DOHH2 (cell line): Measurements from ENCODE around the gene TRMT1L.

Experiments
- CTCF ChIP-seq: fragments of 200-600 bp; sonication (generic); IDR thresholded peaks from one replicate; pipeline ENCODE4 v1.5.1; 2014; ENCODE audit warnings: antibody characterized with exemption, mild to moderate bottlenecking, low read depth, low read length; ENCODE audit not compliant: poor library complexity, severe bottlenecking
- EZH2phosphoT487 ChIP-seq: fragments of 200-600 bp; sonication (generic); IDR thresholded peaks from 2 replicates; pipeline ENCODE4 v1.6.1; 2017; ENCODE audit warnings: borderline replicate concordance, mild to moderate bottlenecking, antibody characterized with exemption, low read length, moderate library complexity, mixed read lengths

- TF ChIP-seq CTCF (no peak), EZH2phosphoT487 (no peak)
Measured at GRCh38 chr1:185193756-185194155, 37.0 kb upstream of the TRMT1L start.
